GM18867 (cell line): ENCODE results near the gene HACL1.
A peak's percentile ranks its signal among the peaks of the same experiment; 100 is the strongest.

Experiments
- ATAC-seq: cut with Tn5 transposase; IDR thresholded peaks from one replicate; pipeline ENCODE4 v1.9.1; 2021; ENCODE audit warnings: mild to moderate bottlenecking, moderate library complexity; ENCODE audit not compliant: unreplicated experiment

Gene HACL1

DNA sequence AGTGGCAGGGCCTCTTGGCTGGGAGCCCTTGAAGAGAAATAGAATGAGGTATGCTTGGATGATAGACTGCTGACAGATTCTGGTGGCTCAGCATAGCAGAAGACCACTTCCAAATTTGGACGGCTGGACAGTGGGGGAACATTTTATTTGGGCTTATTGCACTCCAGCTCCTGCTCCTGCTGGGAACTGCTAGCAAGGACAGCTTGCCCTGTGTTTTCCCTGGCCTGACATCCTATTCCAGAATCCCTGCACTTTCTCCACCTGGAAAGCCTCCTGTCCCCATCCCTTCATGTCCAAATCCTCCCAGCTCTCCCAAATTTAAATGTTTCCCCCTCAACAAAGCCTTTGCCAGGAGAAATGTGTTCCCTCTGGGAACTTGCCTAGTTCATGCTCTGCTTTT, 70.0 kb downstream of the HACL1 start:
- ATAC-seq: no peak

DNA sequence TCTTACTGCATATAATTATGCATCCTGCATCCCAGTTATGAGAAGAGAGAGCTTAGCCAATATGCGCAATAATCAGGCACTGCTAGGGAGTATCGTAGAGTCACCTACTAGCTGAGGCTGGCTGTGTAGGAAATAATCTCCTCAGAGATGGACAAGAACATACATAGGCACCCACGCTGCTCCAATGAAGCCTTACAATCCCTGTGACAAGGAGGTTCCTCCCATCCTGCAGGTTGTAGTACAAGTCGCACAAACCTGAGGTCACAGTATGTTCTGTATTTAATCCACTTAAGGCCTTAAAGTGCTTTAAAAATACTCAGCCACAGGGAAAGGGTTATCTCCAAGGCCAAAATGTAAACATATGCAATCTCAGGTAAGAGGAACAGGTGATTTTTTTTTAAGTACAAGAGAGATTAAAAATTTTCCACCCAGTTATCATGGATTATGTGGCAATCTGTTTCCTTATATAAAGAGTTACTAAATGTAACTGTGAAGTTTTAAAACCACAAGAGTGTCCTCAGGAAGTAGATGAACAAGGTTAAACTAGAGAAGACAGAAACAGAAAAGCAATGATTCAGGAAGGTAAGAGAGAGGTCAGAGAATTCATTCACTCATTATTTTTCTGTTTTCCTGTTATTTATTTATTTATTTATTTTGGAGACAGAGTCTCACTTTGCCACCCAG, 72.4 kb downstream of the HACL1 start:
- no peak for ATAC-seq

DNA sequence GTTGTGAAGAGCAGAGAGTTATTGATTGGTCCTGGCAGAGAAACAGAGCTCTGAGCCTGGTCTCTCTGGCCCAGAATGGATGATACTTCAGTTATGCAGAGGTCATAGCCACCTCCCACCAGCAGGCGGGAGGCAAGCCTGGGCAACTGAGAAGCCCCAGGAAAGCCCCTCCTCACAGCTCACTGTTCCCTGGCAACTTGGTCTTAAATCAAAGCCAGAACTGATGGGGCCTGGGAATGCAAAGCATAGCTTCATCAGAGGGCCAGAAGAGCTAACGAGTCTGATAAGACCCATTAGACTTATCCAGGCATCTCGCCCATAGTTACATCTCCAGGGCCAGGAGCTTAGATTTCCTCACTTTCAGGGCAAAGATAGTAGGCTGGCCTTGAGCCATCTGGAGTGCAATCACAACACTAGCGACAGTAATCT, 74.3 kb downstream of the HACL1 start:
- ATAC-seq: peak; percentile 49

DNA sequence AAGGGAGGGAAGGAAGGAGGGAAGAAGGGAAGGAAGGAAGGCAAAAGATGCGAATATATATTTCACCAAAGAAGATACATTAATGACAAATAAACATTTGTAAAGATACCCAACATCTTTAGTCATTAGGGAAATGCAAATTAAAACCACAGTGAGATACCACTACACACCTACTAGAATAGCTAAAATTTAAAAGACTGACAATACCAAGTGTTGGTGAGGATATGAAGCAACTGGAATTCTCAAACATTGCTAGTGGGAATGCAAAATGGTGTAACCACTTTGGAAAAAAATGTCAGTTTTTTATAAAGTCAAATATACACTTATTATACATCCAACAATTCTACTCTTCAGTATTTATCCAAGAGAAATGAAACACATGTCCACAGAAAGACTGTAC, 75.6 kb downstream of the HACL1 start:
- ATAC-seq: no peak

DNA sequence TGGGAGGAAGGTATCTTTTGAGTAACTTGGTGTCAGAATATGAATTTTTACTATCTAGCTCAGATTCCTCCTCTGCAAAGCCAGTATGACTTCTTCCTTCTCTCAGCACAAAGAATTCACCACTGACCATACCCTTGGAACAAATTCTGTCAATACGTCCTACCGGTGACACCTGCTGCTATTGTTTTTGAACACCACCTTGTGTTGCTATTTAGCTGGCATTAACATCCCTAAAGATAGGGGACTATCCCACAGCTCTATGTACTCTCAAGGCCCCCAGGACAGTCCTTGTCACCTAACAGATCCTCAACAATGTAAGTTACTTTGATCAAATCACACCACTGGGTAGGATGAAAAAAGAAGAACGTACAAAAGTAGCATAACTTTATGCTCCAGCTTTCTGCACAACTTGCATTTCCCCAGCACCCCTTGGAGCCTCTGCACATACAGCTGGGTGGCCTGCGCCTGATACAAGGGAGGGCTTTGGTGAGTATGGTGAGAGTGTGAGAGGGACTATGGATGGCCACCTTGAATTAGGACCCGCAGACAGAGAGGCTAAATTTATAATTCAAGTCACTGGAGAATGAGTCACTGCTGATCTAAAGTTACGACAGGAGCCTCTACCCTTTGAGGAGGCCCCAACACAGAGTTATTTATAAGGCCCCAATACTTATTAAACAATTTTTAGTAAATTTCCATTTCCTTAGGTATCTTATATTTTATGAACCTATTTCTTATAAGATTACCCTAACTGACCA, 77.5 kb downstream of the HACL1 start:
- no peak for ATAC-seq

DNA sequence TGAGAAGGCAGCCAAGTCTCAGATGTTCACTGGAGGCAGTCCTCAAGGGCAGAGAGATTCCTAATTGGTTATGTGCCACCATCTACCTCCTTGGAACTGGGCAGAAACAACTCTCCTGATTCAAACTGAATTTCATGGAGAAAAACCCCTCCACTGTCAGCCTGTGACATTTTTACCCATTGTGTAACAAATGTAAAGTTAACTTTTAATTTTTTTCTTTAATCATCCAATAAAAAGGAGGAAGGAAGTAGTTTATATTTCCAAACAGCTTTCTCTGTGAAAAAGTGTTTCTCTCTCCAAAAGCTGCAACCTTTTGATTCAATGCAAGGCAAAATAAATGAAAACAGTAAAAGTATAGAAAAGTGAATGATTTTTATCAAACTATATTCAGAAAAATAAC, 79.4 kb downstream of the HACL1 start:
- ATAC-seq: no peak

DNA sequence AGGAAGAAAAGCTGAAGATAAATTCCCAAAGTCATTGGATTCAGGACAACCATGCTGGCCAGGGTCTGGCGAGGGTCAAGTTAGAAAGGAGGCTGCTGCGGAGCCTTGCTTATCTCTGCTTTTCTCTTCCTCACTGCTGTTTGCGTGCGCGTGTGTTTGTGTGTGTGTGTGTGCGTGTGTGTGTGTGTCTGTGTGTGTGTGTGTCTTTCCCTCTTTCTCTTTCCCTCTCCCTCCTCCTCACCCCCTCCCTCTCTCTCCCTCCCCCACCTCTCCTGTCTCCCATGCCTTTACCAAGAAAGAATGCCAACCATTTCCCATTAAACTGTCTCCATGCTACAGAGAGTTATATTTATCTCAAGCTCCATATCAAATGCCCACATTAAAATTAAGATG, 79.8 kb downstream of the HACL1 start, which contains the start of gene COLQ:
COLQ (minus strand) TSS at position 134 of the 393 bp plus-strand sequence; CDS start at position 53, 81 bp downstream.
- ATAC-seq: no peak

DNA sequence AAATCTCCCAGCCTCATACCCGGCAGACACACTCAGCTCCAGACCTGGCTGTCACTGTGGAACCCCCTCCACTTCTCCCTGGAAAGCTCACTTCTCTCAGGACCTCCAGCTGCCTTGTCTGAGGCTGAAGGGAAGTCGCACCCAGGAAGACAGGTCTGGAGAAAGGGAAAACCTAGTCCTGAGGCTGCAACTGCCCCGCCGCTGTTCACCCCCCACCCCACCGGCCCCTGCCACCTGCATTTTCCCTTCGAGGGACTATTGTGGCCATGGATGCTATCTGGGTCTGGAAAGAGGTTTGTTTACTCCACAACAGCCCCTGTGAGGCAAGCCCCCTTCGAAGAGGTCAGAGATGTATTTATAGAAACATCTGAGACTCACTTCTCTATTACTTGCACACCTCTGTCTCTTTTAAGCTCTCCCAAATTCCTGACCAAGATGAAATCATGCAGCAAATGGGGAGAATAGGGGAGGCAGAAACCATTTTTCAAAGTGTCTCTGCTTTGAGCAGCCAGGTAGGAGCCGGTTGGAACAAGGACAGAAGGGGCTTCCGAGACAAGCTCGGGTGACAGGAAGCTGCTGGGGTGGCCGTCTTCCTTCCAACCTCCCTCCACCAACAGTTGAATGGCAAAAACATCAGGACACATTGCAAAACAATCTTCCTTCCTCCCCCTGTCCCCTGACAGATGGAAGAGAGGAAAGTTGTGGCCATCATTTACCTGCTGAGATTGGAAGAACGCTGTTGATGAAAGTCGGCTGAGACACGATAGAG, 80.4 kb downstream of the HACL1 start:
- no peak for ATAC-seq

DNA sequence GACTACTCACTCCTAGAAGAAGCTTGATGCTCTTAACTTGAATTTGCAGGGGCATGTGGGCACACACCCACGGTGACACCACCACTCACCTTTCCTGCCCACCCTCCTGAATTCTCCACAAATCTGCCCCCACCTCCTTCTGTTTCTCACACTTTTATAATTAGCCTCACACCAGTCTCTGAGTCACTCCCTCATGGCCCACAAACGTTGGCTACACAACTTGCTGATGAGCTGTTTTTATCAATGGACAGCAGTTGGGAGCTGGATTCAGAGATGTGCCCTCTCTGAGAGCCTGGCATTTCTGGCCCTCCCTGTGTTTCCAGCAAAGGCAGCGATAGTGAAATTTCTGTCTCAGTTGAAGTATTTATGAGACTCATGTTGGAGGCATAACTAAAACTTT, 81.2 kb downstream of the HACL1 start:
- ATAC-seq: no peak

DNA sequence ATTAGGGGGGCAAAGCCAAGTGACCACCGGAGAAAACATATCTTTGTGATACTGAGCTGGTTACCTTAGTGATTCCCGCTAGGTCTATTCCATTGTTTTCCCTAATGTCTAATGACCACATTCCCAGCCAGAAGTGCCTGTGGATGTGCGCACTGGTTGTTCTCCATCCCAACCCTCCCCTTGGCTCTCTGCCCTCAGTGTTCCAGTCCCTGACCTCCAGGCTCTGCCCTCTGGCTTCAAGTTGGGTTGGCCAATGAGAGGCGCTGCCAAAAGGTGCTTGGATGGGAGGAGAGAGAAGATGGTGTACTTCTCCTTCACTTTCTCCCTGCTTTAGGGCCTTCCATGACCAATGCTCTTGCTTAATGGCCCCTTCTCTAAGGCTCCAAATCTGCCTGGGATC, 82.3 kb downstream of the HACL1 start:
- no peak for ATAC-seq

DNA sequence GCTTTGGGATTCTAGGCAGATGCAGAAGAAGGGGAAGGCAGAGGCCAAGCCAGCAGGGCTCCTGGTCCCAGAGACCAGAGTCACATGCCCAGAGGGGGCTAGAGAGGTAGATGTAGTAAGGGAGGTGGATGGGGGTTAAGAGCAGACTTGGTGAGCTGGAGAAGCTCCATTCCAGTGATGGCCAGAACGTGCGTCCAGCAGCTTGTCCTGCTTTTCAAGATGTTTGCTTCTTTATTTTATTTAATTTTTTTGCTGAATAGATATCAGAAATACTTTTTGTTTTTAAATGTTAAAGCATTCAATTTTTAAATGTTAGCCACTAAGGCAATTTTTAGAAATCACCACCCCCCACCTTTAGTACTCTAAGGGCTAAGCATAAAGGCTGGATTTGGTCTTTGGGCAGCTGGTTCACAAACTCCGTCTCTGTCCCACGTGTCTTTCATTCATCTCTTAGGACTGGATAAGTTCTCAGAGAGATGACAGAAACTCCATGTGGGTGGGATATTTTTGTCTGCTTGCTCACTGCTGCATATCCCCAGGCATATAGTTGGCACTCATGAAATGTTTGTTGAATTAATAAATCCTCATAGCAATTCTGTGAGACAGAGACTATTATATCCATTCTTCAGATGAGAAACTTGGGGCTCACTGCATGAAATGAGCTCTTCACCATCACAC, 86.6 kb downstream of the HACL1 start:
- ATAC-seq: no peak

DNA sequence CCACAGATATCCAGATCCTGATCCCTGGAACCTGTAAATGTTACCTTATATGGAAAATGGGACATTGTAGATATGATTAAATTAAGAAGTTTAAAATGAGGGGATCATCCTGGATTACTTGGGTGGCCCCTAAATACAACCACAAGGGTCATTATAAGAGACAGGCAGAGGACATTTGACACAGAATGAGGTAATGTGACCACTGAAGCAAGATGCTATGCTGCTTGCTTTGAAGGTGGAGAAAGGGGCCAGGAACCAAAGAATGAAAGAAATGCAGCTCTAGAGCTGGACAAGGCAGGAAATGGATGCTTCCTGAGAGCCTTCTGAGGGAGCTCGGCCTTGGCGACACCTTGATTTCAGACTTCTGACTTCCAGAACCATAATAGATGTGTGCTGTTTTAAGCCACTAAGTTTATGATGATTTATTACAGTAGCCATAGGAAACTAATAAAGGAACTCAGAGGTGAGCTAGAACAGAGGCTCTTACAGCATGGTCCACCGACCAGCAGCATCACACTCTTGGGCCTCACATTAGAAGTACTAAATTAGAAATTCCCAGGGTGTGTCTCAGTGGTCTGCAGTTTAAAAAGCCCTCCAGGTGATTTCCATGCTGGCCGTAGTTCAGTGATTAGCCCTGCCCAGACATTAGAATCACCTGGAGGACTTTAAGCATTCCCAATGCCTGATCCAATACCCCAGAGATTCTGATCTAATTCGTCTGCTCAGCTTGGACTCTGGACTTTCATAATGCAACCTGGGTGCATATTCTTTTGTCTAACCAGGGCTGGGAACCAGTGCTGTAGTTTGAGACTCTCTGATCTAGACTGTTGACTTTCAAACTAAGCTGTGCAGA, 87.3 kb downstream of the HACL1 start:
- ATAC-seq: no peak

DNA sequence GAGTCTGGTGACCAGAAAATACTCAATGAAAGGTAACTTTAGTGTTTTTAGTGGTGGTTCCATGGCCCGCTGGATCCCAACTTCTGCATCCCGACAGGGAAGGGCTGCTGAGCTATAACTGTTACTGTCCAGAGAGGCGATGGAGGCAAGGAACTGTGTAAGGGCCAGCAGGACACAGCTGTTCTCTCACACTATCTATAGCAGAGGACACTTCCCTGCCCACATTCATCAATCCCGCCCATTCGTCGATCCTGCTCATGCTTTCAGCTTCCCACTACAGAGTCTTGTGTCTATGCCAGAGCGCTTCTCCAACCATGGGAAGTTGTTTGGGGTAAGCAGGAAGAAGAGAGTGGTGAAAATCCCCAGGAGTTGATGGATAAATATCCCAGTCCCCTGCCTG, 88.3 kb downstream of the HACL1 start:
- no peak for ATAC-seq

DNA sequence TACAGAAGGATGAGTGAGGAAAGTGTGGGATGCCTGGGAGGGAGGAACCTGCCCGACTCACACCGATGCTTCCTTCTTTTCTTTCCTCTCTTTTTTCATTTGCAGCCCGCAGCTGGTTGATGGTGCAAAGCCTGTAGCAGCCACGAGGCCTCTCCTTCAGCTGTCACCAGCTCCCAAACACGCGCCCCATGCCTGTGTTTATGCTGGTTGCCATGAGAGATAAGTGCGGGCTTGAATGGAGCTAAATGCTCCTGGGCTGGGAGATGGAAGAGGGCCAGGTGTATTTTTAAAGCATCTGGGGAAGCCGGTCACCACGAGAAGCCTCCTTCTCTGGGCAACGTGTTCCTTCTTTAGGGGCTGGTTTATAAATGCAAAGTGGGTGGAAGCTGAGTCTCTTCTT, 89.2 kb downstream of the HACL1 start:
- ATAC-seq: no peak

DNA sequence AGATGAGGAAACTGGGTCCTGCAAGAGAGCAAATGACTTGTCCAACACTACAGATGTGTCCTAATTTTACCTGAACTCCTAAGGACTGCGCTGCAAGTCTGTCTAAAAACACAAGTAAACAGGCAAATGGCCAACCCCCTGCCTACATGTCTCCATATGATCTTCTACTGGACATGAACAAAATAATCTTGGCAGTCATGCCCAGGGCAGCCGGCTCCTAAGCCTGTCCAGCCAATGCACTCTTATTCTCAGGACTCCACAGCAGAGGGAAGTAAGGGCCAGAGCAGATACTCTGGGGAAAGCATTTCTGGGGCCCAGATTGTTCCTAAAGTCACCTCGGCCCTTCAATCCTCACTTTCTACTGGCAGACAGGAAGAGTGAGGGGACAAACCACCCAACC, 90.2 kb downstream of the HACL1 start:
- no peak for ATAC-seq
